Mammary epithelial cell (primary cell): ENCODE data around the gene CDC73.

Experiments used
- CTCF ChIP-seq, 2 donors: IDR thresholded peaks in 1 of 2; conservative IDR thresholded peaks in 1 of 2; 2 replicates each; pipeline ENCODE4 v1.5.1; 2011 to 2012; ENCODE audit warnings: inconsistent platforms in 2 of 2, low read length in 2 of 2, mild to moderate bottlenecking in 2 of 2, control low read depth in 1 of 2, low read depth in 1 of 2; ENCODE audit not compliant: insufficient read depth in 1 of 2; ENCODE audit errors: extremely low read depth in 1 of 2
- EZH2 ChIP-seq: IDR thresholded peaks from 2 replicates; pipeline ENCODE4 v1.6.1; 2012; ENCODE audit warnings: low read length, inconsistent platforms, borderline replicate concordance

GRCh38 chr1:193260896-193261295 lies 139.1 kb downstream of the CDC73 start:
- TF ChIP-seq CTCF (conservative IDR thresholded peaks at IDR 0.05 in 1 of 2, IDR thresholded peaks at IDR 0.05 in 1 of 2; ENCODE audit: extremely low read depth in 1 of 2, insufficient read depth in 1 of 2, low read depth in 1 of 2, low read length in 2 of 2): no peak
- TF ChIP-seq EZH2: no peak
